GM18951 (cell line): ENCODE results near the gene BBIP1.

Experiments used
- POLR2A ChIP-seq: IDR thresholded peaks from 4 replicates; pipeline ENCODE4 v1.6.1; 2011; ENCODE audit warnings: mild to moderate bottlenecking; ENCODE audit not compliant: insufficient read length, insufficient read depth; ENCODE audit errors: extremely low read depth
- in situ Hi-C: fragments of 300-500 bp; cut with MboI; formaldehyde crosslinking; loops from one replicate; pipeline ENCODE4 v1.12.0; 2022; ENCODE audit warnings: low sequenced_read_pairs, mixed read lengths, inconsistent platforms; ENCODE audit not compliant: unreplicated experiment

BBIP1 gene

DNA sequence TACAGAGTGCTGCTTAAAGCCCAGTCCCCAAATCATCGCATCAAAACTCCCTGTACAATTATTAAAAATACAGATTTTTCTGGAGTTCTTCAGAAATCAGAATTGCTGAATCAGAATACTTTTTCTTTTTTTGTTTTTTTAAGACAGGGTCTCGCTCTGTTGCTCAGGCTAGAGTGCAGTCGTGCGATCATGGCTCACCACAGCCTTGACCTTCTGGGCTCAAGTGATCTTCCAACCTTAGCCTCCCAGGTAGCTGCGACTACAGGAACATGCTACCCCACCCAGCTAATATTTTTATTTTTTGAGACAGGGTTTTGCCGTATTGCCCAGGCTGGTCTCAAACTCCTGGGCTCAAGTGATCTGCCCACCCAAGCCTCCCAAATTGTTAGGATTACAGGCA is 3.9 kb downstream of the BBIP1 start:
- in situ Hi-C loops = no loop called here
- TF ChIP-seq POLR2A = no peak

DNA sequence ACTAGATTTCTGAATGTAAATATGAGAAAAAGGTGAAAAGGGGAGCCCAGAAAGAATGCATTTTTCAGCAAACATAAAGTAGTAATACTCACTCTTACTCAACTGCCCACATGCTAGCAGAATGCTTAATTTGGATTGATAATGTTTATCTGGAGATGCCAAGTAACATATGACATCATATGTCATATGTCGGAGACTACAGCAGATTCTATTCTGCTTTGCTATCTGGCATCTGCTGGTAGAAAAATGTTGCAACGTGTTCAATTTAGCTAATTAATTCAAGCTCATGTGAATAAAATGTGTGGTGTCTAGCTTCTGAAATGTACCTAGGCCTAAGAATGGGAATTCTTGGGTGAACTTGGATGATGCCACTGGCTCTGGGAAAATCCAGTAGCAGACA is 4.5 kb downstream of the BBIP1 start:
- in situ Hi-C loops = no loop called here
- no peak for TF ChIP-seq POLR2A

DNA sequence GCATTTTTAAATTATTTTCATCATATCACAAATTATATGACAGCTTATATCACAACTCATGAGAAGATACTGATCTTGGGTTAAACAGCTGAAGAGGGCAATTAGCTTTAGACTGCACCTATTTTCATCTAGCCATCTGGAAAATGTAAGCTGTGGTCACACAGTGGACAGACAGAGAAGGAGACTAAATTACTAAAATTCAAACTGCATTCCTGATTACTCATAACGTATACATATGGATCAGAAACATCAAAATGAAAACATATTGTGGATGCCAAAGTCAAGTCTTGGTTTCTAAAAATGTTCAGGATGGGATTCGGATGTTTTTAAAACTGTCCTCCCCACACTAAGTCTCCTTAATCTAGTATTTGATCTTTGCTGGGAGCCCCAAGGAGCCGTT is 6.6 kb downstream of the BBIP1 start:
- TF ChIP-seq POLR2A = no peak
- in situ Hi-C loops = no loop called here

DNA sequence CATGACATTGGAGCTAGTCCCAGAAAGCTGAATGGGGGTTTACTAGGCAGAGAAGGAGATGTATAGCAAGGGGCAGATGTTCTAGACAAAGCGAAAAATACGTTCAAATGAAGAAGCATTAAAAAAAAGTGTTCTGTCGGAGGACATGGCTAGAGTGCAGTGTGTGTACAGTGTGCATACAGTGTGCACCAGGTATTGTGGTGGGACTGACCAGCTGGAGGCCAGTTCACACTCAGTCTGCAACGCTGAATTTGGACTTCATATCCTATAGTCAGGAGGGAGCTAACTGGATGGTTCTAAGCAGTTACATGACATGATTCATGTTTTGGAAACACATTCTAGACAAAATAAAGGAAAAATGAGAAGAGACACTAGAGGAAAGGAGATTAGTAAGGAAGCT is 8.8 kb downstream of the BBIP1 start:
- no peak for TF ChIP-seq POLR2A
- in situ Hi-C loops = no loop called here

DNA sequence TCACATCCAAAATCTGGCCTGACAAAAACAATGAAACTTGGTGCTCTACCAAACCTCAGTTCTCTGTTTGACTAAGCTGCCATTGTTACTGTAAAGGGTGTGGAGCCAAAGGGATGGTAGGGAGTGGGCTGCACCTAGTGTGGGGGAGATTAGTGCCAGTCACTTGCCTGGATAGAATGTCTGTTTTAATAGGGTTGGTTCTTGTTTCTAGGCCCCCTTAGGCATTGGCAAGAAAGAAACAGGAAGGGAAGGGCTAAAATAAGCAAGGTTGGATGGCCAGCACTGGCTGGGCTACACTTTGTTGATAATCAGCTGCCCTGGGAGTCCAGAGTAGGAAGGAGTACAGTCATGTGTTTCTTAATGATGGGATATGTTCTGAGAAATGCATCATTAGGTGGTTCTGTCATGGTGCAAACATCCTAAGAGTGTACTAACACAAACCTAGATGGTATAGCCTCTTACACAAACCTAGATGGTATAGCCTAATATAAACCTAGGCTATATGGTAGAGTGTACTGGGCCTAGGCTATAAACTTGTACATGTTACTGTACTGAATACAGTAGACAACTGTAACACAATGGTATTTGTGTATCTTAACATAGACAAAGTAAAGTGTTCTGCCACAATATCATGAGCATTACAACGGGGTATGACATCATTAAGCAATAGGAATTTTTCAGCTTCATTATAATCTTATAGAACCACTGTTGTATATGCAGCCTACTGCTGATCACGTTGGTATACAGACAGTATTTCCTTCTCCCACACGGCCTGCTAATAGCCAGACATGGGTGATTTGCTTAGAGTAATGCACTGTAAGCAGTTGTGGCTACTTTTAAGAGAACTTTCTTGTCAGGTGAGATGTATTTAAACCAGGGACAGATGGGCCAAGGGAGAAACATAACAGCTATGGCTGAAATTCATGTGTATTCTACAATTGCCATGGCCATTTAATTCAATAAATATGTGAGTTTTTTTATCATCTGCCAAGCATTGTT is 15.4 kb downstream of the BBIP1 start:
- in situ Hi-C loops = no loop called here
- no peak for TF ChIP-seq POLR2A

DNA sequence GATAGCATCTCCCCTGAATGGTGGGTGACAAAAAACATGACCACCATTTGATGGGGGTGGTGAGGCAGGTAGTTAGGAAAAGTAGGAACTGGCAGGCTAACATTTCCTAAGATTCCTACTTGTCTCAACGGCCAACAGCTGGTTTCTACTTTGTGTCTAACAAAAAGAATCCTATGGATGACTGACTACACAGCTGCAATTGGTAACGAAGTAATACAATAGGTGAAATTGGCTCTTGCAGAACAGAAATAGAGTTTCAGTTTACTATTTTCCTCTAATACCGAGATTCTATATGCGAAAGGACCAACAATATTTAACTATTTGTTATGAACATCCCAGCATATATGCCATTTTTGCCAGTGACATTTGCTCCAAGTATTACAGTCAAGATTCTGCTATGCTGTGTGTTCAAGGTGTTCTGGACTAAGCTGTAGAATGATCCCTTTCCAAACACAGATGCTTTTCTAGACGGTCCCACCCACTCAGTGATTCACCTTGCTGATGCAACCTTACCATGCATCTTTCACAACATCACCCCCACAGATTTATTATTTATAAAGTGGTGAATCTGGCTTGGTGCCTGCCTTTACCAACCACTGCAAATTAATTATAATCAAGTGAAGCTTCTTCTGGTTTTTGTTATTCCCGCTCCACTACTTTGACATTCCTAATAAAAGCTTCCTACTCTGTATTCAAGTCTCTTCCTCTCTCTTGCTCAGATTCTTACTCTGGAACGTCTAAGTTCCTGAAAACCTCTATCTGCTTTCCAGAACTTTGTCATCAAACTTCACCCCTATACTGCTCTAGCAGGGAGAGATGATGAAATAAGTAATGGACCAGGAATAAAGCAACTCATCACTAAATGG is 16.8 kb downstream of the BBIP1 start:
- in situ Hi-C loops = no loop called here
- TF ChIP-seq POLR2A = no peak

DNA sequence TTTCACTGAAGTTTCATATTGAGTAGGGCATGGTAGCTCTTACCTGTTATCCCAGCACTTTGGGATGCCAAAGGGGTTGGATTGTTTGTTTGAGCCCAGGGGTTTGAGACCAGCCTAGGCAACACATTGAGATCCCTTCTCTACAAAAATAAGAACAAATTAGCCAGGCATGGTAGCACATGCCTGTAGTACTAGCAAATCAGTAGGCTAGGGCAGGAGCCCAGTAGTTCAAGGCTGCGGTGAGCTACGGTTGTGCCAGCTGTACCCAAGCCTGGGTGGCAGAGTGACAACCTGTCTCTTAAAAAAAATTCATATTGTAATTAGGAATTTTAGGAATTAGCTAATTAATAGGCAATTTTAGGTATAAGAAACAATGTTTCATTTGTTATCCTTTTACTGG is 18.0 kb downstream of the BBIP1 start:
- TF ChIP-seq POLR2A = peak; percentile 22
- in situ Hi-C loops = no loop called here

DNA sequence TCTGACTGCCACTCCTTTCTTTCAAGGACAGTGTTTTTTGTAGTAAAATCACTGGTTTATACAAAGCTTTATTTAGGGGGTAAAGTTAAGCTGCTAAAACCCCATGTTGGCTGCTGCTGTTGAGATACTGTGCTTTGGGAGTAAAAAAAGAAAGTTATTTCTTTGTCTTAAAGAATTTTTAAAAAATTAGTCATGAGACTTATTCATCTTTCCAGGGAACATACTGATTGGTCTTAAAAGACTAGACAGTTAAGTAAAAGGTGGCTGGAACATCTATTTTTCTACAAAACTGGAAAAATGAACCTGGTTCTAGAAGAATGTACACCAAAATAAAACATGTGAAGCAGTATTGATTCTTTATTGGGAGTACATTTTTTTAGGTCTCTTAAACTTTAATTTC is 20.6 kb downstream of the BBIP1 start:
- in situ Hi-C loops = loop anchor here (25.0 kb wide), 1 partner anchor 286 kb away; no protein-coding TSS in a partner anchor
- no peak for TF ChIP-seq POLR2A

DNA sequence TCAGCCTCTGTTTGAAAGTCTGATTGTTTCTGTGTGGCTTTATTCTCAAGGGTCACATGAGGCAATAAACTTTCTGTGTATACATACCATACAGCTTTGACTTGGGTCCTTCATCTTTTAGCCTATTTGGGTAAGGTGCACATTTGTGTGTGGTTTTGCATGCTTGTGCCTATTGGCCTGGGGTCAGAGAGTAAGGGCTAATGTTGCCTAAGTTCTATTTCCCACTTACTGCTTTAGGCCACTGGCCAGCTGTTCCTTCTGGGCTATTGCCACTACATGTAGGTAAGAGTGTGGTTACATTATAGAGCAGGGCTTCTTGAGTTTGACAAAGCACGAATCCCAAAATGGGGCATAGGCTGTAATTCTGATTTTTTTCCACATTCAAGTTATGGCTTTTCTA is 21.8 kb downstream of the BBIP1 start:
- TF ChIP-seq POLR2A = no peak
- in situ Hi-C loops = loop anchor here (25.0 kb wide), 1 partner anchor 285 kb away; no protein-coding TSS in a partner anchor

DNA sequence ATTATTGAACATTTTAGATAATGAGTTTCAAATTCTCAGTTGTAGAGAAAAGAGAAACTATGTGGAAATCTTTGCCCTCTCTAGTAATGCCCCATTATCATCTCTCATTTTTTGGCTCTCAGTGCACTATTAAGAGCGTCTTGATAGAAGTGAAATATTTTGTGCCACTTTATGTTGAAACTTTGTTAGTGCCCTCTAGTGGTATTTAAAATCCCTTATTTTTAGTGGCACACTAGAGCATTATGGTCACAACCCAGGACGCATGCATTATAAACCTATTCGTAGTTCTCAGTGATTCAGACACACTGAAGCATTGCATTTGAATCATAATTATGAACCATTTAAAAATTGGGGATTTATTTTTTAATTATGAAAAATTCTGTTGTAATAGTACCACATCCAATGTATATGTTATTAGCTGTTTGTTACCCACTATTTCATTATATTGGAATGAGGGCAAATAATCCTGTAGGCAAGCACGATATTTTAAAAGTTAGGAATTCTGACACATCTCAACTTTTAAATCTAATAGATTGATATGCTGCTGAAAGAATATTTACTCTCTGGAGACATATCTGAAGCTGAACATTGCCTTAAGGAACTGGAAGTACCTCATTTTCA is 25.3 kb downstream of the BBIP1 start:
- no peak for TF ChIP-seq POLR2A
- in situ Hi-C loops = loop anchor here (5.0 to 25.0 kb wide), 2 partner anchors 86 to 281 kb away; no protein-coding TSS in a partner anchor

DNA sequence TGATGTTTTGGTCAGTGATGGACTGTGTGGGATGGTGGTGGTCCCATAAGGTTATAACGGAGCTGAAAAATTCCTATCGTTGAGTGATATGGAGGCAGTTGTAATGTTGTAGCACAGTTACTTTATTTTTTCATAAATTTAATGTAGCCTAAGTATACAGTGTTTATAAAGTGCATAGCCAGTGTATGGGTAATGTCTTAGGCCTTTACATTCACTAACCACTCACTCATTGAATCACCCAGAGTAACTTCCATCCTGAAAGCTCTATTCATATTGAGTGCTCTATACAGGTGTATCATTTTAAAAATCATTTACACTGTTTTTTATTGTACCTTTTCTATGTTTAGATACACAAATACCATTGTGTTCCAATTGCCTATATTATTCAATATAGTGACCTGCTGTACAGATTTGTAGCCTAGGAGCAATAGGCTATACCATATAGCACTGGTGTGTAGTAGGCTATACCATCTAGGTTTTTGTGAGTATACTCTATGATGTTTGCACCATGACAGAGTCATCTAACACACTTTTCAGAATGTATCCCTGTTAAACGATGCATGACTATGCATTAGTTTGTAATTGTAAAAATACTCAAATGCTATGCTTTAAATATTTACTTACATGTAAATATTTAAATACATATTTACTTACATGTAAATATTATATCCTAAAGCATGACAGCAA is 26.2 kb downstream of the BBIP1 start:
- no peak for TF ChIP-seq POLR2A
- in situ Hi-C loops = loop anchor here (5.0 to 25.0 kb wide), 2 partner anchors 85 to 280 kb away; no protein-coding TSS in a partner anchor

DNA sequence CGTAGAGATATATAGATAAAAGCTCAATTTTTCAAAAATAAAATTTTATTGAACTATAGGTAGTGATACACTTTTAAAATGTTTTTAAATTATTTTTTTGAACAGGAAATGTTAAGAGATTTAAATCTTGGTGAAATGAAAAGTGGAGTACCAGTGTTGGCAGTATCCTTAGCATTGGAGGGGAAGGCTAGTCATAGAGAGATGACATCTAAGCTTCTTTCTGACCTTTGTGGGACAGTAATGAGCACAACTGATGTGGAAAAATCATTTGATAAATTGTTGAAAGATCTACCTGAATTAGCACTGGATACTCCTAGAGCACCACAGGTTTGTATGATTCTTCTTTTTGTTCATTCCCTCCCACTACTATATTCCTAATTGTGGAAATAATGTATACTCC is 31.4 kb downstream of the BBIP1 start:
- TF ChIP-seq POLR2A = no peak
- in situ Hi-C loops = loop anchor here (10.0 to 25.0 kb wide), 2 partner anchors 133 to 275 kb away; no protein-coding TSS in a partner anchor
